MCF 10A (cell line): ENCODE results near the gene CPXM1. TPM values are rescaled to one million over a fixed set of nuclear protein-coding genes. Genes with fewer than 3 reads are reported as not detected.

ENCODE experiments used
- BruUV-seq: library from RNA; stranded (reverse); fragments of 400-500 nt; replicated peaks from 2 replicates; lab custom pipeline; 2021; lab: Mats Ljungman, UMichigan
- CTCF ChIA-PET: fragments of 300-600 bp; sonication (Branson Sonifier 250); formaldehyde crosslinking; extraction: SDS; loops from one replicate; lab custom pipeline; 2021; ENCODE audit warnings: antibody characterized with exemption, inconsistent platforms; lab: Yijun Ruan, JAX
- POLR2A ChIA-PET: fragments of 300-600, 350-650 bp; sonication (Branson Sonifier 250); formaldehyde crosslinking; extraction: SDS; loops from one replicate; lab custom pipeline; 2020; ENCODE audit warnings: antibody characterized with exemption, inconsistent platforms; lab: Yijun Ruan, JAX
- DNase-seq: peaks from one replicate; pipeline ENCODE4 v3.0.0-alpha.2; 2018; ENCODE audit not compliant: unreplicated experiment
- H3K27ac Mint-ChIP-seq: one replicate; pipeline ENCODE4 v1.8.0; 2022; ENCODE audit warnings: mild to moderate bottlenecking, low read depth, mixed read lengths; ENCODE audit not compliant: unreplicated experiment
- H3K27me3 Mint-ChIP-seq: one replicate; pipeline ENCODE4 v1.8.0; 2022; ENCODE audit warnings: mixed read lengths; ENCODE audit not compliant: insufficient read depth, unreplicated experiment
- H3K36me3 Mint-ChIP-seq: one replicate; pipeline ENCODE4 v1.8.0; 2022; ENCODE audit warnings: mild to moderate bottlenecking, moderate library complexity, mixed read lengths; ENCODE audit not compliant: insufficient read depth, unreplicated experiment
- H3K4me1 Mint-ChIP-seq: one replicate; pipeline ENCODE4 v1.8.0; 2022; ENCODE audit warnings: mixed read lengths; ENCODE audit not compliant: insufficient read depth, unreplicated experiment
- H3K4me3 Mint-ChIP-seq: one replicate; pipeline ENCODE4 v1.8.0; 2022; ENCODE audit warnings: mild to moderate bottlenecking, moderate library complexity, mixed read lengths; ENCODE audit not compliant: unreplicated experiment
- H3K9me3 Mint-ChIP-seq: one replicate; pipeline ENCODE4 v1.8.0; 2022; ENCODE audit warnings: mixed read lengths; ENCODE audit not compliant: unreplicated experiment
- intact Hi-C: fragments of 100-400 bp; cut with micrococcal nuclease; formaldehyde crosslinking; loops from 2 replicates; pipeline ENCODE4 v1.14.1; 2022
- total RNA-seq: library from RNA; stranded (reverse); gene quantifications from 2 replicates; pipeline ENCODE4 v1.2.3, GENCODE V29; 2022
- TF ChIP-seq, protein P1 (sequence below): fragments of 200-600 bp; IDR thresholded peaks from one replicate; pipeline ENCODE4 v1.8.0; 2022; ENCODE audit warnings: antibody characterized with exemption, mild to moderate bottlenecking; ENCODE audit not compliant: unreplicated experiment

CPXM1 gene
- total RNA-seq, 1 experiment from 2014 or later = not detected

GRCh38 chr20:2793471-2793870, 7.0 kb downstream of the CPXM1 start:
- H3K4me3 Mint-ChIP-seq = no peak overlapping the region
- ChIA-PET POLR2A (no interaction called here), CTCF (interaction anchor here (0.5 to 0.6 kb wide), 3 partner anchors 17 to 324 kb away, joined by 3 read pairs; partner anchors contain the start of gene SNRPB)
- TF ChIP-seq, protein P1, sequence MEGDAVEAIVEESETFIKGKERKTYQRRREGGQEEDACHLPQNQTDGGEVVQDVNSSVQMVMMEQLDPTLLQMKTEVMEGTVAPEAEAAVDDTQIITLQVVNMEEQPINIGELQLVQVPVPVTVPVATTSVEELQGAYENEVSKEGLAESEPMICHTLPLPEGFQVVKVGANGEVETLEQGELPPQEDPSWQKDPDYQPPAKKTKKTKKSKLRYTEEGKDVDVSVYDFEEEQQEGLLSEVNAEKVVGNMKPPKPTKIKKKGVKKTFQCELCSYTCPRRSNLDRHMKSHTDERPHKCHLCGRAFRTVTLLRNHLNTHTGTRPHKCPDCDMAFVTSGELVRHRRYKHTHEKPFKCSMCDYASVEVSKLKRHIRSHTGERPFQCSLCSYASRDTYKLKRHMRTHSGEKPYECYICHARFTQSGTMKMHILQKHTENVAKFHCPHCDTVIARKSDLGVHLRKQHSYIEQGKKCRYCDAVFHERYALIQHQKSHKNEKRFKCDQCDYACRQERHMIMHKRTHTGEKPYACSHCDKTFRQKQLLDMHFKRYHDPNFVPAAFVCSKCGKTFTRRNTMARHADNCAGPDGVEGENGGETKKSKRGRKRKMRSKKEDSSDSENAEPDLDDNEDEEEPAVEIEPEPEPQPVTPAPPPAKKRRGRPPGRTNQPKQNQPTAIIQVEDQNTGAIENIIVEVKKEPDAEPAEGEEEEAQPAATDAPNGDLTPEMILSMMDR = no peak
- no peaks in the 10 kb centered on the region for H3K9me3 Mint-ChIP-seq
- no peak overlapping the region for H3K27ac Mint-ChIP-seq
- no peak for DNase-seq
- no TSS peak for BruUV-seq
- peaks cover 64% of the 10 kb centered on the region for H3K27me3 Mint-ChIP-seq
- no peaks in the 10 kb centered on the region for H3K4me1 Mint-ChIP-seq
- intact Hi-C loops = no loop called here
- H3K36me3 Mint-ChIP-seq = no peaks in the 10 kb centered on the region

- no peak overlapping the region for H3K27ac Mint-ChIP-seq
- POLR2A ChIA-PET = no interaction called here
- intact Hi-C loops = no loop called here
- H3K27me3 Mint-ChIP-seq = peaks cover 71% of the 10 kb centered on the region
- no TSS peak for BruUV-seq
- no peaks in the 10 kb centered on the region for H3K36me3 Mint-ChIP-seq
- CTCF ChIA-PET = interaction anchor here (0.6 kb wide), 1 partner anchor 15 kb away, joined by 4 read pairs; no protein-coding TSS in a partner anchor
- no peaks in the 10 kb centered on the region for H3K9me3 Mint-ChIP-seq
- TF ChIP-seq, protein P1 = no peak
- no peaks in the 10 kb centered on the region for H3K4me1 Mint-ChIP-seq
- no peak overlapping the region for H3K4me3 Mint-ChIP-seq
- DNase-seq = no peak
These were observed 16.4 kb downstream of the CPXM1 start for GRCh38 chr20:2783908-2784566.

DNA sequence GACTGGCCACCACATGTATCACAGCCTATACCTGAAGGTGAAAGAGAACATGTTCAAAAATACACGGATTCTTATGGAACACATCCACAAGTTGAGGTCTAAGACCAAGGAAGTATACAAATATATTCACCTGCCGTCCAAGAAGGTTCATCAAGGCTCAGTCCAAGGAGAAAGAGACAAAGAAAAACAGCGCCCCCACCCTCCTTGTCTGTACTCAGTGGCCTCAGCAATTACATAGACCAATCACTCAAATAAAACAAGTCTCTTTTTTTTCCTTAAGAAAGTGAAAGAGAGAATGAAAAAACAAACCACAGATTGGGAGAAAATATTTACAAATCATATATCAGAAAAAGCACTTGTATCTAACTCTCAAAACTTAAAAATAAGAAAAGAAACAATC, 19.5 kb downstream of the CPXM1 start:
- Mint-ChIP-seq H3K9me3 (no peaks in the 10 kb centered on the region), H3K4me3 (no peak overlapping the region), H3K27ac (no peak overlapping the region), H3K36me3 (no peaks in the 10 kb centered on the region), H3K27me3 (peaks cover 44% of the 10 kb centered on the region), H3K4me1 (no peaks in the 10 kb centered on the region)
- no peak for DNase-seq
- TF ChIP-seq, protein P1 = no peak
- CTCF ChIA-PET = no interaction called here
- no TSS peak for BruUV-seq
- POLR2A ChIA-PET = no interaction called here
- intact Hi-C loops = no loop called here

GRCh38 chr20:2778602-2779321, 21.7 kb downstream of the CPXM1 start:
- intact Hi-C loops = no loop called here
- TF ChIP-seq, protein P1 = no peak
- ChIA-PET CTCF (no interaction called here), POLR2A (no interaction called here)
- Mint-ChIP-seq H3K27me3 (peaks cover 25% of the 10 kb centered on the region), H3K4me1 (no peaks in the 10 kb centered on the region), H3K27ac (no peak overlapping the region), H3K4me3 (no peak overlapping the region), H3K9me3 (no peaks in the 10 kb centered on the region), H3K36me3 (no peaks in the 10 kb centered on the region)
- no TSS peak for BruUV-seq
- DNase-seq = no peak
